ENCODE measurements around the gene TPM2.

Gene TPM2

DNA sequence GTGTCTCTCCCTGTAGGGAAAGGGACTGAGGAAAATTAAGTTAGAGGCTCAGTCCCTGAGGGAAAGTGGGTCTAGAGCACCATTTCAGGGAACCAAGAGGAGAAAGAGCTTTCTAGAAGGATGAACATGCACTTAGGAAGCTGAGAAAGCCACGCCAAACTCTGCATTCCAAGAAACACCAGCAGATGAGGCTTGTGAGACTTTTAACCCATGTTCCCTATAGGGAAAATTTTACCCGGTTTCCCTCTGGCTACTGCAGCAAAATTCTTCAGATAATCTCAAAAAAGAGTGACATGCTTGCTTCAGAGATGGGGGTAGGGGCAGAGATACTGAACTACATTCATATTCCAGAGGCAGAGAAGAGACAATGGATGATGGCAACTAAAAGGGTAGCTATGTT lies 33.7 kb upstream of the TPM2 start:
- DNase-seq: no peak

DNA sequence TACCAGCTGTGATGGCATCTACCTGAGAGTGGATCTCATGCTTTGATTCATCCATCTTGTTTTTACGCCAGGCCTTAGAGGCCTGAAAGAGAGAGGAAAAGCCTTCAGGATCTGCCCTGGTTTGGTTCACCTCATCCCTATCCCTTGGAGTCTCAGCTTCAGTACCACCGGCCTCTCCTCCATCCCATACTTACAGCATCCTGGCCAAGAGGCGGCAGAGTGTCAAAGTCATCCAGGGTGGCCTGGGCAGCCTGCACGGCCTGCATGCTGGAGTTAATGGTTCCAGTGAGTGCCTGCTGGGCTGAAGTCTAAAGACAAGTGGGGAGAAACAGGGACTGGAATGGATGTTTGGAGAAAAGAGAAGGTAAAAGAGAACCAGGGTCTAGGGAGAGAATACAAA lies 29.8 kb upstream of the TPM2 start:
- no peak for DNase-seq

DNA sequence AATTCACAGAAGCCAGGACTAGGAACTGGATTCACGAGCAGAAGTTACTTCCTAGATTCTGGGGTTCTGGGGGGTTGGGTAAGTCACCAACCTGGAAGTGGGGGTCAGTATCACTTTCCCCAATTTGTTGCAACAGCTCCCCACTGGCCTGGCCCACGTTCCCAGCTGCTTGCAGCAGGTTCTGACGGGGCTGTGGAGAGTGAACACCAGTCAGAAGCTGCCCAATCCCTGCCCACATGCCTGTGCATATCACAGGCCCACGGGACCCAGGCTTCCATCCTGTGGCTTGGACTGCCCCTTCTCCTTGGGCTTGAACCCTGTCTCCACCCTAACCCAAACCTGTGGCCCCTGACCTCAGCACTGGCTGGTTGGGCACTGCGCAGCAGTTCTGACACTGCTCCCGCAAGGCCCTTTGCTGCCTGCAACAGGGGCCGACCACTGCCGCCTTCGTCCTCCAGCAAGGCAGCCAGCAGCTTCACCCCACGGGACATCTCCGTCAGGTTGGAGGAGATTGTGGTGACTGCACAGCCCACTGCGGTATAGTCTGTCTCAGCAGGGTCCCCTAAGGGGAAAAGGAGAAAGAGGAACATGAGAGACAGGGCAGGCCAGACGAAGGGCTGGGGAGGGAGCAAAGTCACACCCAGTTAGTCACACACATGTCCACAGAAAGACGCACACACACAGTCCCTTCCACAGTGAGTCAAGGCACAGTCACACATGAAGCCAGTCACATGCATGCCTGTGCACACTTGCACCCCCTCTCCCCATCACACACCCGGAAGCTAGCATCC lies 29.2 kb upstream of the TPM2 start:
- no peak for DNase-seq

DNA sequence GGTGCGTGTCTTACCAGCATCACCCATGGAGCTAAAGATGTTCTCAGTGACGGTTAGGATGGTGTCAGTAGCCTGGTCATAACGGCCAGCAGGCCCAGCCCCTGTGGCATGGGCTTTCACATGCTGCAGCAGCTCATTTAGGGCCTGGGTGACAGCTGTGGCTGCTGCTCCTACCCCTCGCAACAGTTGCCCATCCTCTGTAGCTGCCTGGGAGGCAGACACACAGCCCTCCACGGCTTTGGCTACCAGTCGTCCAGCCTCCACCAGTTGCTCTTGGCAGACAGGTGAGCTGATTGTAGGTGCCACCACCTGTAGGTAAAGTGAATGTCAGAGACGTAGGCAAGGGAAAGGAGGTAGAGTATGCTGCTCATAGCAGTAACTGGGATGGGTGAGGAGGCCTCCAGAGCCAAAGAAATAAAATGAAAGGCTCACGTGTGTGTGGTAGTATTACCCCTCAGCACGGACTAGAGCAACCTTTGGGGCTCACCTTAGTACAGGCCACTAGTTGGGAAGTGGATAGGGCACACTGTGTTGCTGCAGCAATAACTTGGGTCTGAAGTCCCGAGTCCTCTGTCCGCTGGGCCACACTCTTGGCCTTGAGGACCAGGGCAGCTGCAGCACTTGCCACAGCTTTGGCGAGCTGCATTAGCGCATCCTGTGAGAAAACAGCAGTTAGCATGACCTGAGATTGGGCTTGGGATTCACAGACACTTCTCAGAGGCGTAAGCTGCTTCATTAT lies 27.6 kb upstream of the TPM2 start:
- DNase-seq: no peak

DNA sequence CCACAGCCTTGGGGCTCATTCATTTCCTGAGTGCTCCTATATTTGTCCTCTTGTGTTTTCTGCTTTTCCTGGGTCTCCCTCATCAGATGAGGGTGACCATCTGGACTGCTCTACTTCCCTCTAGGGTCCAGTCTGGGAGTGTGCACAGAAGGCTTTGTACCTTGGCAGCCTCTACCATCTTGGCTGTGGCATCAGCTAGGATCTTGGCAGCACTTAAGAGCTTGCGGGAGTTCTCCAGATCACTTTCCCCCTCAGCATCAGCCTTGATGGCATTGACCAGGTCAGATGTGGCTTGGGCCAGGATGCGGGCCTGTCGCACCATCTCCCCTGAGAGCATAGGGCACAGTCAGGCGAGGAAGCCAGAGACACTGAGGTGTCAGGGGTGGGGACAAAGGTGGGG lies 26.5 kb upstream of the TPM2 start:
- DNase-seq: no peak

DNA sequence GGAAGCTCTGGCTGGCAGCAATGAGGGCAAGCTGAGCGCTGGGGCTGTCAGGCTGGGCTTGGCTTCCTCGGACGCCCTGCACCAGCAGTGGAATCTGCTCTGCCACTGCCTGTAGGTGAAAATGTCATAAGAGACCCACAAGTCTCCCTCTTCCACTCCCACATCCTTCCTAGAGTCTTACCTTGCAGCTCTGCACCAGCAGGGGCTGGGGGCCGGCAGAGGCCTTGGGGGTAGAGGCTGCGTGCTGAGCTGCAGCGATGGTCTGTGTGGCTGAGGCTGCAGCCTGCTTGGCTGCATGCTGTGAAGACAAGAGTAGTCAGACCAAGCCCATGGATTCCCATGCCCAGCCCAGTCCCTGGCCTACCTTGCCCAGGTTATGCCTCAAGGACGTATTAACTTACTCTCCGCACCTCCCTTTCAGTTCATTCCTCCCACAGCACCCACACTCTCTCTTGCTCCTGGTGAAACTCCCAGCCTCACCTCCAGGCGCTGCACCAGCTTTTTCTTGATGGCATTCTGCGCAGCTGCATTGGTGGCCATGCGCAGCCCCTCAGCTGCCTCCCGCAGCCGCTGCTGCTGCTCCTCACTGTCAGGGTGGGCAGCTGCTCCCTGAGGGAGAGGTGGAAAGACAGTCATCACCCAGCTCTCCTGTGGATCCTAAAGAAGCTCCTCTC lies 25.0 kb upstream of the TPM2 start:
- no peak for DNase-seq

DNA sequence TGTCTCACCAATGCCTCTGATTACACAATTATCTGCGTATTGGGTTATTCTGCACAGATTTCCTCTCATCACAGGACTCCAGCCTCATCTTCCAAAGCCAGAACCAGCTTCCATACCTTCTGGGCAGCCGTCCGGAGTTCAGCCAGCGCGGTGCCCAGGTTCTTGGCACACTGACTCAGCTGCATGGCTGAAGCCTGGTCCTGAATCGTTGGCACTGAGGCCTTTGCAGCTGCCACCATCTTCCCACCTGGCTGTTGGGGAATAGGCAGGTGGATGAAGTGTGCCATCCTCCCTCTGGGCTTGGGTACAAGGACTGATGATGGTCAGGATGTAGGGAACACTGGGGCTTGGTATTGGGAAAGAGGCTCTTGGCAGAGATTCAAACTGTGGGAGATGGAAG lies 24.4 kb upstream of the TPM2 start:
- no peak for DNase-seq

DNA sequence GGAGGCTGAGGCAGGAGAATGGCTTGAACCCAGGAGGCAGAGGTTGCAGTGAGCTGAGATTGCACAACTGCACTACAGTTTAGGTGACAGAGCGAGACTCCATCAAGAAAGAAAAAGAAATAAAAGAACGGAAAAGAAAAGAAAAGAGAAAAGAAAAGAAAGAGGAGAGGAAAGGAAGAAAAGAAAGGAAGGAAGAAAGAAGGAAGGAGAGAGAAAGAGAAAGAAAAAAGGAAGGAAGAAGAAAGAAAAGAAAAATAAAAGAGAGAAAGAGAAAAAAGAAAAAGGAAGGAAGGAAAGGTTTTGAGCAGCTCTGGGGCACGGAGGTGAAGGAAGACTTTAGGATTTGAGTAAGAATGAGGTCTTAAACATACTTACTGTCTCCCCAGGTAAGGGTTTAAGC lies 23.9 kb upstream of the TPM2 start:
- DNase-seq: no peak

DNA sequence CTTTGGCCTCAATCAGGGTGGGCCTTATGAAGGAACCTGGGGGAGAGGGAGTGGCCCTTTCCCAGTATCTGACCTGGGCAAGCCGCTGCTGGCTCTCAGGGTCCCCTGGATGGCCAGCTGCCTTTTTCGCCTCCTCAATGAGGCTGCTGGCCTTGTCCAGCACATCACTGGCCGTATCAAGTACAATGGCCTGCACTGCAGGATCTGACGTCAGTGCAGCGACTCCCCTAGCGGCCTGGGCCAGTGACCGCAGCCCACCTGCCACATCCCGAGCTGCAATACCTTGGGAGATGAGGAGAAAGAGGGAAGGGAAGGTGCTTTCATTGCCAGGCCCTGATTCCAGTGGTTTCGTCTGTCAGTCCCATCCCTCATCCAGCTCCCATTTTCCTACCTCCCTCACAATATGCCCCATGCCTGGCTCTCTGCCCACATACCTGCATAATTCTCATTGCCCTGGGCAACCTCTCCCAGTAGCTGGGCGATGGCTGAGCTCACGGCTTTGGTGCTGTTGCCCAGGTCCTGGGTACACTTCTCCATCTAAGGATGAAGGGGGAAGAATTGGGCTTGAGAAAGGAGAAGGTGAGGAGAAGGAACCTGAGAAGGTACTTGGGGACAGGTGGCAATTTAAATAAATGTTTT lies 23.2 kb upstream of the TPM2 start:
- no peak for DNase-seq

DNA sequence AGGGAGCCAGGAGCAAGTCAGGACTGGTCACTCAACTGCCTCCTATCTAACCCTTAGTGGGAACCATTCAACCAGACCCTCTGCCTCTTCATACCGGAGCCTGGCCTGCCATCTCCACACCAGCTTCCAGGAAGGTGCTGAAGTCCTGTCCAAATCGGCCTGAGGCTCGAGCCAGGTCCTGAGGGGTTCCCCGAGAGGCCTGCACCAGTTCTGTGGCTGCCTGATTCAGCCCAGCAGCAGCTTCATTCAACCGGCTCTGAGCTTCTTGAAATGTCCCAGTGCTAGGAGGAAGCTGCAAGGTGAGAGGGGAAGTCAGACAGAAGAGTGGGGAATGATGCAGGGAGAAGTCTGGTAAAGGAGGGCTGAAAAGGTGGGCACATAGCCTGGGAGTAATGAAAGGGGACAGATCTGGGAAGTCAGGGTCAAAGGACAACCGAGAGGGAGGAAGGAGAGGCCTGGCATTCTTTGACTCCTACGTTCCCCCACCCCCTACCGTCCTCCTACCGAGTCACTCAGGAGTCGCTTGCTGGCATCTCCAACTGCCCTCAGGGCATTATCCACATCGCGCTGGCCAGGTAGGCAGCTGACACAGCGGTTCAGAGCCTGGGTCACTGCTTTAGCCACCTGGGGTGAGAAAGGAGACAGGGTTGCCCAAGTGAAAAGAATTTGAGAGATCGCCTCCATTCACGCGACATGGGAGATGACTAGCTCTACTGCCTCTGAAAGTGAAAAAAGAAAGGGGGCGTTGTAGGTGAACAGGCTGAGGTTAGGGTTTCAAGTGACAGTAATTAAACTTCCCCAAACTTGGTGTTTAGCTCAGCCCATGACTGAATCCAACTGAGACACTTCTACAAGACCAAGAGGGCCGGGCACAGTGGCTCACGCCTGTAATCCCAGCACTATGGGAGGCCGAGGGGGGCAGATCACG lies 22.0 kb upstream of the TPM2 start:
- peak; percentile 26 for DNase-seq

DNA sequence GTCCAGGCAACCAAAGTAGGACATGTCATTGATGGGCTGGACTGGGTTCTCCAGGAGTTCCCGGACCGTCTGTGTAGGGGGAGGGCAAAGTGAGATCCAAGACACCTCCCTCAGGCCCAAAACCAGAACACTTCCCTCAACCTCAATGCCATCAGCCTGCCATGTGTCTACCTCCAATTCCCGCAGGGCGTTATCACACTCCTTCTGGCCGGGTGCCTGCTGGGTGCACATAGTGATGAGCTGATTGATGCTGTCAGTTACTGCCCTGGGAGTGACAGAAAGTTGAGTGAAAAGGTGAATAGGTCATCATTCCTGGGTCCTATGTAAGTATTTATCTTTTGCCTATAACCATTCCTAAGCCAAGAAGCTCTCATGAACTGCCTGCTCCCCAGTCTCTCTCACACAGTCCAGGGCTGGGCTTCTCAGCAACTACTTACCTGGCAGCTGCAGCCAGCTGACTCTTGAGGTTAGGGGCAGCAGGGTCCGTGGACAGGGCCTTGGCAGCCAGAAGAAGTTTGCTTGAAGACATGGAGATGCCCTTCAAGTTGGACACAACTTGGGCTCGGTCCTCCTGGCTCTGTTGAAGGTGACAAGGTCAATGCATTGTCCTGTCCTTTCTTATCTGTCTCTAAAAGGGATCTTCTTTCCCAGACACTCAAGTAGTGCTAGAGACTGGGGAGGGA lies 21.2 kb upstream of the TPM2 start:
- no peak for DNase-seq

DNA sequence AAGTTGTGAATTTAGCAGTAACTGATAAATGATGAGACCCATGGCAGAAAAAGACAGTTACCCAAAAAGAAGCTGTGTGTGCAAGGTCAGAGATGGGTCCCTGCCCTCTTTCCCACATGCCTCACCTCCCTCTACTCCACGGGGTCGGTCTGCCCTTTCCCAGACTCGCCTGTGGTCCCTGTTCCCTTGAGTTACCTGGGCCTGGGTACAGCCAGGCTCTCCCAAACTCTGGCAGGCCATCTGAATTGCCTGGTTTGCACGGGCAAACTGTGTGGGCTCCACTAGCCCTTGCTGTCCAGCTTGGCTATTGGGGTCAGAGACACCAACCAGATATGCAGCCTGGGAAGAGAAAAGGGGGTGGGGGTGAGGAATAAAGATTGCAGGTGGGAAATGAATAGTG lies 18.4 kb upstream of the TPM2 start:
- DNase-seq: no peak

DNA sequence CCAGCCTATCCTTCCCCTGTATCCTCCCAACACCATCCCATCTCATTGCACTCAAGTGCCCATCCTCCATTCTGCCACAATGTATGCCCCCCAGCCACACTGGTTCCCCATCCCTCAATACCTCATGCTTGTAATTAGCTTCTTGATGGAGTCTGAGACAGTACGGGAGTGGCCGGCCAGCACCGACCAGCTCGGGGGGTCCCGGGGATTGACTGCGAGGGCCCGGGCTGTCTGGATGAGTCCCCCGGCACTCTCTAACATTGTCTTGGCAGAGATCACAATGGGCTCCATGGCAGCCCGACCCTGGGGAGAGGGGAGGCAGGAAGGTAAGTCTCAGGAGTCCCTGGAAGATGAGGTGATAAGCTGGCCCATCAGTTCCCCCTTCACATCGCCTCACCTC lies 17.2 kb upstream of the TPM2 start:
- no peak for DNase-seq

DNA sequence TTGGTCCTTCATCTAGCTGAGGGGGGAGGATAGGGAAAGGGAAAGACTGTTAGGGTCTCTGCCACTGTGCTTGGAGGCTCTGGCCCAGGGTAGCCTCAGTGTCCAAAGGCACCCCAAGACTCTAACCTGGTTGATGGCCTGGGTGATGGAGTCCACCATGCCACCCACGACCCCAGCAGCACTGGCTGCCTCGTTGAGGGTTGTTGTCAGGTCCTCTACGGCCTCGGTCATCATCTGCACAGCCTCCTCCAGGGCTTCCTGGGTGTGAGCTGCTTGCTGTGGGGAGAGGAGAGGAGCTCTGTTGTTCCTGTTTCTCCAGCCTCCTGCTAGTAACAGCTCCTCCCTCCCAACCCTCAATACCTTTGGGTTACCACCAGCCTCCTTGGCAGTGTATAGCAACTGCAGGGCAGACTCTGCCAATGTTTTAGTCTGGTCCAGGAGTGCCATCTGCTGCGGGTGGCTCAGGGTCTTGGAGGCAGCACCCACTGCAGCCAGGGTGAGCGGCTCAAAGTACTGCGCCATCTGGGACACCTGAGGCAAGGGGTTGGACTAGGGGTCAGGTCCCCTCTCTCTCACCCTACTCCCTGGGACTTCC lies 16.2 kb upstream of the TPM2 start:
- DNase-seq: no peak

DNA sequence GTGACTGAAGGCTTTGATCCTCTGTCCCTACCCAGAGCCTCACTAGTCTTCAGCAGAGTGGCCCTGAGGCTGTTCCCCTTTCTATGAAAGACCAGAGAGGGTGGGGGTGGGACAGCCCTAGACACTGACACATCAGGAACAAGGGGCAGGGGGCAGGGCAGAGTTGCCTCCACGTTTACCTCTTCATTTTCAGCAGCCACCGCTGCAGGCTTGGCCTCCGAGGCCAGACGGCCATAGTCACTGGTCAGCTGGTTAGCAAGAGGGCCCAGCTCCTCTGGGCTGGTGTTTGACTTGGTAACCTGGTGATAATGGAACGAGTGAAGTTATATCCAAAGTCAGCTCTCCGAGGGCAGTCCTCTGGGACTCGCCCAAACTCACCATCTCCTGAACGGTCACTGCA lies 15.6 kb upstream of the TPM2 start:
- DNase-seq: no peak

DNA sequence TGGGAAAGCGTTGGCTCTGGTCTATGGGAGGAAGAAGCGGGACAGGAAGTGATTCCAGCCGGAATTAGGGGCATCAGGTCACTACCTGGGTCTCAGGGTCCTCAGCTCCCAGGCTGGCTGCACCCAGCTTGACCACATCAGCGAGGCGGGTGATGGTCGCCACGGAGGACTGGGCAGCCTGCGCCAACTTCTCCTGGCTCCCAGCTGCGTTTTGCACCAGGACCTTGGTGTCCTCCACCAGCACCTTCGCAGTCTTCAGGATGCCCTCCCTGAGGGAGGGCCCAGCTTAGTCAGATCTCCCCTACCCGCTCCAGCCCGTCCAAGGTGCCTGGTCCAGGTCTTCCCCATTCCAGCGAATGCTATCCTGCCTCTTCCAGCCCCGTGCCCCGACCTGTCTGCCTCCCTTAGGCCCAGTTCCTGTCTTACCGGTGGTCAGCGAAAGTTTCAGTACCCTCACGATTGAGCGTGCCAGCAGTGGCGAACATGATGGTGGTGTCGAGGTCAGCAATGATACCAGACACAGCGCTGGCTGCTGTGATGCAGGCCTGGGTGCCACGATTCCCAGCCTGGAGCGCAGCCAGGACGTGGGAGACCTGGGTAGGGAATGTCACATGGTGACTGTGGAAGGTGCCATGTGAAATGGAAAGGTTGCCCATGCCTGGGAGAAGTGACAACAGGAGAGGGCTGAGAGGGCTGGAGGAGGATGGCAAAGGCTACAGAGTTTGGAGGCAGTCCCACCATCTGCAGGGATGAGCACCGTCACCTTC lies 14.4 kb upstream of the TPM2 start:
- no peak for DNase-seq

DNA sequence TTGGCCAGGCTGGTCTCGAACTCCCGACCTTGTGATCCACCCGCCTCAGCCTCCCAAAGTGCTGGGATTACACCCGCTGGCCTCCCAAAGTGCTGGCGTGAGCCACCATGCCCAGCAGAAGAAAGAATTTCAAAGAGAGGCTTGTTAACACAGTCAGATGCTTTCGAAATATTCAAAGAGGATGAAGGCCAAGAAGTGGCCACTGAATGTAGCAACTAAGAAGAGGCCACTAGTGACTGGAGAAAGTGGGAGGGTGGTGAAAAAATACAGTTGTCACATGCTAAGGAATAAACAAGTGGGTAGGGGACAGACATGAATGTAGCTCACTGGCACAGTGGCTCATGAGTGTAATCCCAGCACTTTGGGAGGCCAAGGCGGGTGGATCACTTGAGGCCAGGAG lies 13.0 kb upstream of the TPM2 start:
- no peak for DNase-seq

DNA sequence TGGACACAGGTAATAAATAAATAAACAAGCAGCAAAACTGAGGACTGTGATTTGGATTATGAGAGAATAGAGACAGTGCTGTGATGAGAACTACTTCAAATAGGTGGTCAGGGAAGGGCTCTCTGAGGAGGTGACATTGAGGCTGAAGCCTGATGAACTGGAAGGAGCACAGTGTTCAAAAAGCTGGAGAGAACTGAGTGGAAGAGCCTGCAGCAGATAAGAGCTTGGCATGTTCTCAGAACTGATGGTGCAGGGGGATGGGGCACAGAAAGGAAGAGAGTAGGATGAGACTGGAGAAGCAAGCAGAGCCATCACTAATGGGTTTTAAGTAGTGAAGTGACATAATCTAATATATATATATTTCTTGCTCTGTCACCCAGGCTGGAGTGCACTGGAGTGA lies 11.2 kb upstream of the TPM2 start:
- DNase-seq: no peak

DNA sequence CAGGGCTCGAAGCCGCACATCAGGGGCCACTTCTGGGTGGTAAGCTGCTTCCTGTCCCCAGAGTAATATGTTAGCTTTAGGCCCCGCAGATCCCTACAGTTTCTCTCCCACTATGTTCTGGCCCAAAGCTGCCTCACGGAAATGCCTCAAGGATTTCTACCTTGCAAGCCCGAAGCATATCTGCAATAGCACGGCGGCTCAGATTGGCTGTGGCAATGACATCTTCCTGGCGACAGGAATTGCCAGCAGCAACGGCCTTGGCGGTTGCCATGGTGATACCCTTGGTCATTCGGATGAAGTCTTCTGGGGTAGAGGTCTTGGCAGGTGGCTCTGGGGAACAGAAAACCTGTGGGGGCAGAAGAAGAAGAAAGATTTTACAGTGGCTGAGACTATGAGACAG lies 10.3 kb upstream of the TPM2 start:
- DNase-seq: no peak

DNA sequence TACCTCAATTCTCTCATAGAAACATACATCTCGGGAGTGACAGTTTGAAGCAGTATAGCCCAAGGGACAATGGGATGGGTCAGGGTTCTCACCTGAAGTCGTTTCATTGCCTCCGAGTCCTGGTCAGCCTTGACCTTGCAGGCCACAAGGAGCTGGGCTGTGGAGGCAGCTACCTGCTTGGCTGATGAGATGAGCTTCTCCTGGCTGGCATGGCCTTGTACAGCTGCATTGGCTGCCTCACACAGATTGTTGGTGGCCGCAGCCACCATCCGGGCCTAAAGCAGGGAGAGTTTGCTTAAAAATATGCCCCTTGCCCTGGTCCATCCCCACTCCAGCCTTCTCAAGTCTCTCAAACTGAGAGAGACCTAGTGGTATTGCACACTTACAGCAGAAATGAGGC lies 8.5 kb upstream of the TPM2 start:
- no peak for DNase-seq

All from right kidney (tissue), 1 donor.